ENCODE measurements around the gene RBP5. TPM values are rescaled to one million over a fixed set of nuclear protein-coding genes. Genes with fewer than 3 reads are reported as not detected.

Gene RBP5
- total and polyA plus RNA-seq, 9 of the 15 experiments (the other 6 are each of a cell fraction or from before 2014, with no cell fraction given) = 8.6 to 22.5 (median 11.4) TPM

DNA sequence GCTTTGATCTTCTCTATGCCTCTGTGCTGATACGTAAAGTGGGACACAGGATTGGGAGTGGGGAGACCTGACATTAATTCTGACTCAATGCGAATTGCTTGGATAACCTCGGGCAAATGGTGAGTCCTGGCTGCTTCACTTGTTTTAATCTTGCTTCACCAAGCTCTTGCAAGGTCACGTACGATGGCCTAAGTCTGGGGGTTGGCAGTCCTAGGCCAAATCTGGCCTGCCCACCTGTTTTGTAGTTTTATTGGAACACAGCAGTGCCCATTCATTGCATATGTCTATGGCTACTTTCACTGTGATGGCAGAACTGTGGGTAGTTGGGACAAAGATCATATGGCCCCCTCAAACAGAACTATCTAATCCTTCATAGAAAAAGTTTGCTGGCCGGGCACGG, 14.9 kb upstream of the RBP5 start:
- no peak for ATAC-seq
- Histone ChIP-seq H3K9ac (ENCODE audit: insufficient read depth in 1 of 2, low read depth in 2 of 2, low read length in 2 of 2) (no peak overlapping the region), H3K79me2 (ENCODE audit: control insufficient read depth, insufficient read depth, low read length) (no peaks in the 10 kb centered on the region), H3K36me3 (ENCODE audit: control insufficient read depth, insufficient read depth, low read length) (peaks cover 14% of the 10 kb centered on the region; the same call in 2 of the 3 replicates), H3K9me3 (replicated peaks; ENCODE audit: control insufficient read depth, insufficient read depth, low read depth, low read length) (no peaks in the 10 kb centered on the region), H3K27ac (ENCODE audit: extremely low read depth, low read depth, low read length) (no peak overlapping the region), H3K4me2 (ENCODE audit: insufficient read depth, low read length) (no peak overlapping the region), H3K4me3 (no peak overlapping the region), H3K9me1 (ENCODE audit: control insufficient read depth, insufficient read depth, low read length) (no peaks in the 10 kb centered on the region), H3K4me1 (replicated peaks in 1 of 2; ENCODE audit: control insufficient read depth in 2 of 2, insufficient read depth in 2 of 2, low read length in 2 of 2) (peaks cover 7 to 10% of the 10 kb centered on the region in 2 experiments; a peak in 3 of 5 replicates), H4K20me1 (replicated peaks; ENCODE audit: control insufficient read depth, insufficient read depth, low read length) (no peaks in the 10 kb centered on the region), H2AFZ (ENCODE audit: low read depth, low read length) (no peak overlapping the region), H3K27me3 (ENCODE audit: control insufficient read depth in 2 of 2, insufficient read depth in 2 of 2, low read length in 2 of 2) (no peaks in the 10 kb centered on the region)
- in situ Hi-C loops (cut with MboI) (no loop called here), intact Hi-C loops (cut with micrococcal nuclease) (no loop called here)
- FAIRE-seq = no peak
- CTCF ChIA-PET (ENCODE audit: low intra/inter-chr PET ratio) = interaction anchor here (0.7 to 1.6 kb wide), 4 partner anchors 35 to 495 kb away, joined by 3 to 7 read pairs (median 4); partner anchors contain the start of genes C1S and PEX5
- WGBS (ENCODE audit: insufficient coverage, low coverage, missing lambda C conversion rate) = 83% methylated on average over 7 of the region's 7 CpGs
- no TSS peak for BruUV-seq (replicated peaks)
- TF ChIP-seq MECOM (CRISPR knock-in tag; IDR thresholded peaks at IDR 0.05) (no peak), LEF1 (IDR thresholded peaks at IDR 0.05) (no peak), NR2C1 (IDR thresholded peaks at IDR 0.05) (no peak), NR2C1 (tag; IDR thresholded peaks at IDR 0.05) (no peak), ZNF75A (CRISPR knock-in tag; IDR thresholded peaks at IDR 0.05) (no peak), ZNF277 (CRISPR knock-in tag; IDR thresholded peaks at IDR 0.05; ENCODE audit: borderline replicate concordance) (no peak), DMBX1 (CRISPR knock-in tag; IDR thresholded peaks at IDR 0.05; ENCODE audit: borderline replicate concordance) (no peak), EZH2 (IDR thresholded peaks at IDR 0.05; ENCODE audit: borderline replicate concordance, low read depth, low read length) (no peak), CGGBP1 (CRISPR knock-in tag; IDR thresholded peaks at IDR 0.05) (no peak), ZNF780A (CRISPR knock-in tag; IDR thresholded peaks at IDR 0.05) (no peak), CBX2 (IDR thresholded peaks at IDR 0.05; ENCODE audit: insufficient read depth, low read length, poor library complexity, severe bottlenecking) (no peak), ZC3H4 (CRISPR knock-in tag; IDR thresholded peaks at IDR 0.05; ENCODE audit: borderline replicate concordance) (no peak), TBL1XR1 (IDR thresholded peaks at IDR 0.05; ENCODE audit: low read length in 2 of 2) (no peak), ZNF324 (CRISPR knock-in tag; IDR thresholded peaks at IDR 0.05) (no peak), POLR2AphosphoS2 (IDR thresholded peaks at IDR 0.05; ENCODE audit: low read length) (no peak), YY1 (IDR thresholded peaks at IDR 0.05; ENCODE audit: borderline replicate concordance in 1 of 3, control insufficient read depth in 1 of 3, extremely low read depth in 1 of 3, insufficient read depth in 3 of 3, insufficient read length in 1 of 3, insufficient replicate concordance in 2 of 3, low read depth in 1 of 3, low read length in 2 of 3) (no peak), HNRNPL (IDR thresholded peaks at IDR 0.05; ENCODE audit: low read depth, low read length) (no peak)
- TF ChIP-seq, protein P1, sequence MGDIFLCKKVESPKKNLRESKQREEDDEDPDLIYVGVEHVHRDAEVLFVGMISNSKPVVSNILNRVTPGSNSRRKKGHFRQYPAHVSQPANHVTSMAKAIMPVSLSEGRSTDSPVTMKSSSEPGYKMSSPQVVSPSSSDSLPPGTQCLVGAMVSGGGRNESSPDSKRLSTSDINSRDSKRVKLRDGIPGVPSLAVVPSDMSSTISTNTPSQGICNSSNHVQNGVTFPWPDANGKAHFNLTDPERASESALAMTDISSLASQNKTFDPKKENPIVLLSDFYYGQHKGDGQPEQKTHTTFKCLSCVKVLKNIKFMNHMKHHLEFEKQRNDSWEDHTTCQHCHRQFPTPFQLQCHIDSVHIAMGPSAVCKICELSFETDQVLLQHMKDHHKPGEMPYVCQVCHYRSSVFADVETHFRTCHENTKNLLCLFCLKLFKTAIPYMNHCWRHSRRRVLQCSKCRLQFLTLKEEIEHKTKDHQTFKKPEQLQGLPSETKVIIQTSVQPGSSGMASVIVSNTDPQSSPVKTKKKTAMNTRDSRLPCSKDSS (IDR thresholded peaks at IDR 0.05; ENCODE audit: low read depth, partially characterized antibody) = no peak
- TF ChIP-seq, protein P2, sequence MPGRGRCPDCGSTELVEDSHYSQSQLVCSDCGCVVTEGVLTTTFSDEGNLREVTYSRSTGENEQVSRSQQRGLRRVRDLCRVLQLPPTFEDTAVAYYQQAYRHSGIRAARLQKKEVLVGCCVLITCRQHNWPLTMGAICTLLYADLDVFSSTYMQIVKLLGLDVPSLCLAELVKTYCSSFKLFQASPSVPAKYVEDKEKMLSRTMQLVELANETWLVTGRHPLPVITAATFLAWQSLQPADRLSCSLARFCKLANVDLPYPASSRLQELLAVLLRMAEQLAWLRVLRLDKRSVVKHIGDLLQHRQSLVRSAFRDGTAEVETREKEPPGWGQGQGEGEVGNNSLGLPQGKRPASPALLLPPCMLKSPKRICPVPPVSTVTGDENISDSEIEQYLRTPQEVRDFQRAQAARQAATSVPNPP (IDR thresholded peaks at IDR 0.05; ENCODE audit: borderline replicate concordance, insufficient read depth, insufficient read length) = no peak
- DNase-seq (ENCODE audit: extremely low read depth in 1 of 4, low spot score in 3 of 4) = no peak
- POLR2A ChIA-PET = no interaction called here
